Natural killer cell (primary cell): ENCODE measurements around the gene INTS1. TPM values are rescaled to one million over a fixed set of nuclear protein-coding genes. Genes with fewer than 3 reads are reported as not detected.
"Not testable (repeated sequence)": the region's sequence is repeated elsewhere in the genome, so short reads cannot be mapped to it uniquely, and the experiment has no call there.

ENCODE experiments used
- ATAC-seq, 3 donors: fragments of 150-1000 bp in 2 of 3; fragments of 200-7000 bp in 1 of 3; cut with Tn5 transposase; 1 replicate in 1 of 3; 2 replicates in 2 of 3; pipeline ENCODE4 v1.10.0; 2021; ENCODE audit warnings: mild to moderate bottlenecking in 2 of 3, moderate library complexity in 2 of 3
- DNase-seq, 2 donors: peaks; one replicate each; pipeline versions ENCODE4 v3.0.0 to v3.0.0-alpha.2; 2013 to 2021; ENCODE audit warnings: mixed read lengths in 1 of 2
- H3K27ac ChIP-seq: one replicate; pipeline ENCODE4 v1.5.1; 2013; ENCODE audit warnings: mild to moderate bottlenecking, low read length
- H3K27me3 ChIP-seq: one replicate; pipeline ENCODE4 v1.6.1; 2013; ENCODE audit warnings: low read length; ENCODE audit not compliant: control insufficient read depth, insufficient read depth
- H3K36me3 ChIP-seq: one replicate; pipeline ENCODE4 v1.6.1; 2013; ENCODE audit warnings: low read length; ENCODE audit not compliant: control insufficient read depth, insufficient read depth
- H3K4me1 ChIP-seq: one replicate; pipeline ENCODE4 v1.6.1; 2013; ENCODE audit warnings: low read length; ENCODE audit not compliant: control insufficient read depth, insufficient read depth
- H3K4me3 ChIP-seq: one replicate; pipeline ENCODE4 v1.5.1; 2013; ENCODE audit warnings: low read length
- H3K9me3 ChIP-seq: one replicate; pipeline ENCODE4 v1.6.1; 2013; ENCODE audit warnings: low read length; ENCODE audit not compliant: control insufficient read depth, insufficient read depth
- H3K27ac Mint-ChIP-seq, 2 donors: one replicate each; pipeline ENCODE4 v1.8.0; 2022; ENCODE audit warnings: mild to moderate bottlenecking in 2 of 2, mixed read lengths in 2 of 2, moderate library complexity in 1 of 2
- H3K27me3 Mint-ChIP-seq, 2 donors: one replicate each; pipeline ENCODE4 v1.8.0; 2022; ENCODE audit warnings: low read depth in 2 of 2, mixed read lengths in 2 of 2
- H3K36me3 Mint-ChIP-seq: one replicate; pipeline ENCODE4 v1.8.0; 2022; ENCODE audit warnings: mixed read lengths
- H3K4me1 Mint-ChIP-seq, 2 donors: one replicate each; pipeline ENCODE4 v1.8.0; 2022; ENCODE audit warnings: mixed read lengths in 2 of 2
- H3K4me3 Mint-ChIP-seq: one replicate; pipeline ENCODE4 v1.8.0; 2022; ENCODE audit warnings: mild to moderate bottlenecking, moderate library complexity, mixed read lengths
- H3K9me3 Mint-ChIP-seq, 2 donors: one replicate each; pipeline ENCODE4 v1.8.0; 2022; ENCODE audit warnings: mixed read lengths in 2 of 2
- CTCF ChIP-seq: fragments of 200-600 bp; IDR thresholded peaks from one replicate; pipeline ENCODE4 v1.8.0; 2022; ENCODE audit warnings: antibody characterized with exemption
- WGBS: methylation state at CpG from one replicate; pipeline ENCODE4 v1.1.7; 2013; ENCODE audit warnings: missing lambda C conversion rate; ENCODE audit not compliant: insufficient coverage; 5-methylcytosine and 5-hydroxymethylcytosine counted together
- intact Hi-C: fragments of 100-400 bp; cut with micrococcal nuclease; formaldehyde crosslinking; loops from one replicate; pipeline ENCODE4 v1.14.2; 2022
- total RNA-seq, 4 donors: library from RNA; stranded (reverse); fragments of 120-200 nt in 1 of 4; gene quantifications; one replicate each; pipeline versions ENCODE4 v1.2.3 to v1.2.4, GENCODE V29; 2013 to 2022

The INTS1 gene
- total RNA-seq, 3 donors from 2014 or later (not counting 1 experiment from before 2014, with no cell fraction given): 92.7 to 115 (median 111) TPM

DNA sequence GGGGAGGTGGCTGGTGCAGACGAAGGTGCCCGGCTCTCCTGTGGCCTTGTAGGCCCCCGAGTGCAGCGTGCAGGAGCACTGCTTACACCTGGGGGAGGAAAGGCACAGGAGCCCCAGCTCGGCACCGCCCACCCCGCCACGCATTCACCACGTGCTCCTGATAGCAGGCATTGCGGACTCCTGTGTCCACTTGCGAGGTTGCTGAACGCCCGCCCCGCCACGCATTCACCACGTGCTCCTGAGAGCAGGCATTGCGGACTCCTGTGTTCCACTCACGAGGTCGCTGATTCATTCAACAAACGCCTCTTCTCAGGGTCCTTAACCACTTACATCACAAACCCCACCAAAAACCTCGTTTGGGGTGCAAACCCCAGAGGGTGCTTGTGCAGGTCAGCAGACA is 58.8 kb downstream of the INTS1 start:
- H3K27me3 Mint-ChIP-seq: no peaks in the 10 kb centered on the region
- H3K27ac Mint-ChIP-seq: no peak overlapping the region
- Histone ChIP-seq H3K27me3 (no peaks in the 10 kb centered on the region), H3K4me3 (no peak overlapping the region), H3K27ac (no peak overlapping the region), H3K36me3 (no peaks in the 10 kb centered on the region), H3K4me1 (no peaks in the 10 kb centered on the region), H3K9me3 (no peaks in the 10 kb centered on the region)
- H3K9me3 Mint-ChIP-seq: no peaks in the 10 kb centered on the region
- 89% methylated on average over 21 of the region's 21 CpGs for WGBS
- ATAC-seq (no peak), DNase-seq (no peak)
- TF ChIP-seq CTCF: no peak
- no peak overlapping the region for H3K4me3 Mint-ChIP-seq
- intact Hi-C loops: no loop called here
- H3K36me3 Mint-ChIP-seq: no peaks in the 10 kb centered on the region
- H3K4me1 Mint-ChIP-seq: no peaks in the 10 kb centered on the region

DNA sequence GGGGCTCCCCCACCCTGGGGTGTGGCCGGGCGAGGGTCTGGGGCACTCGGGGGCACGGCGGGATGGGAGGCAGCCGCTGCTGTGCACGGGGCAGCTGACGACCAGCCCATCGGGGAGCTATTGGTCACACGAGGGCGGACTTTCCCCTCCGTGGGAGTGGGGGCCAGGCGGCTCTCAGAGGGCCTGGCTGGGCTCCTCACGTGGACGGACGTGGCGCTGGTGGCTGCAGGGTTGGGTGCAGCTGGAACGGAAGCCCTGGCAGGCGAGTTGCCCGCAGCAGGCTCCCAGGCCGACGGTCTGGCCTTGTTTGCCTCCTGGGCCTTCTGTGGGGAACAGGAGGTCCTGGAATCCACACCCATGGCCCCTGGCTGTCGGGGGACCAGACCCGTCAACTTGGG is 59.3 kb downstream of the INTS1 start:
- Mint-ChIP-seq H3K4me1 (no peaks in the 10 kb centered on the region), H3K27me3 (no peaks in the 10 kb centered on the region), H3K36me3 (no peaks in the 10 kb centered on the region), H3K9me3 (no peaks in the 10 kb centered on the region), H3K4me3 (no peak overlapping the region), H3K27ac (no peak overlapping the region)
- H3K27ac ChIP-seq: no peak overlapping the region
- ATAC-seq: no peak
- no peak for TF ChIP-seq CTCF
- no peaks in the 10 kb centered on the region for H3K36me3 ChIP-seq
- 89% methylated on average over 24 of the region's 24 CpGs for WGBS
- intact Hi-C loops: no loop called here
- no peaks in the 10 kb centered on the region for H3K9me3 ChIP-seq
- no peak for DNase-seq
- no peaks in the 10 kb centered on the region for H3K27me3 ChIP-seq
- H3K4me3 ChIP-seq: no peak overlapping the region
- H3K4me1 ChIP-seq: no peaks in the 10 kb centered on the region

- Histone ChIP-seq H3K4me1 (no peaks in the 10 kb centered on the region), H3K27me3 (no peaks in the 10 kb centered on the region), H3K27ac (no peak overlapping the region), H3K36me3 (no peaks in the 10 kb centered on the region), H3K4me3 (no peak overlapping the region), H3K9me3 (no peaks in the 10 kb centered on the region)
- intact Hi-C loops: no loop called here
- no peak for TF ChIP-seq CTCF
- Mint-ChIP-seq H3K4me1 (no peaks in the 10 kb centered on the region), H3K27ac (no peak overlapping the region), H3K4me3 (no peak overlapping the region), H3K27me3 (no peaks in the 10 kb centered on the region), H3K36me3 (no peaks in the 10 kb centered on the region), H3K9me3 (no peaks in the 10 kb centered on the region)
- WGBS: 93% methylated on average over 45 of the region's 45 CpGs
- no peak for ATAC-seq
- no peak for DNase-seq
Observed at GRCh38 chr7:1444214-1444924, 59.8 kb downstream of the INTS1 start.

DNA sequence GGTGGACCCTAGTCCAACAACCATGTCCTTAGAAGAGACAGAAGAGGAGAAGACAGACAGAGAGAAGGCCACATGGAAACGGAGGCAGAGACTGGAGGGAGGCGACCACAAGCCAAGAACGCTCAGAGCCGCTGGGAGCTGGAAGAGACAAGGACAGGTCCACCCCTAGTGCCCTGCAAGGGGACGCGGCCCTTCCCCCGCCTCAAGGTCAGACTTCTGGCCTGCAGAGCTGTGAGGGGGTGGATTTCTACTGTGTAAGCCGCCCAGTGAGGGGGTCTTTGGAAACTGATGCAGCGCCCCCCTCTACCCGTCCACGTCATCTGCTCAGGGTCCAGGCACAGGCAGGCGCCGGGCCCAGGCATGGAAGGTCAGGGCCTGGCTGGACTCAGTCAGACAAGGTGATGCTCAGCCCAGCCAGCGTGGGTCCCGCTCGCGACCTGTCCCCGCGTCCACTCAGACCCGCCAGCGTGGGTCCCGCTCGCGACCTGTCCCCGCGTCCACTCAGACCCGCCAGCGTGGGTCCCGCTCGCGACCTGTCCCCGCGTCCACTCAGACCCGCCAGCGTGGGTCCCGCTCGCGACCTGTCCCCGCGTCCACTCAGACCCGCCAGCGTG is 60.5 kb downstream of the INTS1 start:
- H3K27me3 Mint-ChIP-seq, H3K27ac ChIP-seq, H3K36me3 ChIP-seq, ATAC-seq, H3K9me3 ChIP-seq, H3K4me1 ChIP-seq, H3K4me3 ChIP-seq, H3K4me1 Mint-ChIP-seq, H3K27me3 ChIP-seq, H3K9me3 Mint-ChIP-seq, H3K27ac Mint-ChIP-seq, H3K4me3 Mint-ChIP-seq, H3K36me3 Mint-ChIP-seq, intact Hi-C loops, DNase-seq: not testable (repeated sequence)
- 95% methylated on average over 14 of the region's 42 CpGs for WGBS
